Testis (tissue), 3 donors: ENCODE results near the gene TBX1. TPM values are rescaled to one million over a fixed set of nuclear protein-coding genes. Genes with fewer than 3 reads are reported as not detected.
"Not testable (repeated sequence)": the region's sequence is repeated elsewhere in the genome, so short reads cannot be mapped to it uniquely, and the experiment has no call there.

Source experiments
- DNase-seq: peaks from one replicate; pipeline ENCODE4 v3.0.0-alpha.2; 2019
- H3K27ac ChIP-seq, 2 donors: fragments of 200-600 bp; sonication (generic); one replicate each; pipeline ENCODE4 v1.5.1; 2019
- H3K27me3 ChIP-seq: fragments of 200-600 bp; sonication (generic); one replicate; pipeline ENCODE4 v1.5.1; 2019
- H3K36me3 ChIP-seq: fragments of 200-600 bp; sonication (generic); one replicate; pipeline ENCODE4 v1.5.1; 2017; ENCODE audit warnings: low read depth; ENCODE audit errors: missing control alignments
- H3K4me1 ChIP-seq: fragments of 200-600 bp; sonication (generic); one replicate; pipeline ENCODE4 v1.5.1; 2019
- H3K4me3 ChIP-seq, 2 donors: fragments of 200-600 bp; sonication (generic); one replicate each; pipeline ENCODE4 v1.5.1; 2017 to 2019
- H3K9me3 ChIP-seq: fragments of 200-600 bp; sonication (generic); one replicate; pipeline ENCODE4 v1.5.1; 2017
- POLR2A ChIP-seq: fragments of 450-650 bp; IDR thresholded peaks from one replicate; pipeline ENCODE4 v1.6.1; 2017; ENCODE audit warnings: antibody characterized with exemption, mild to moderate bottlenecking, moderate library complexity
- WGBS, 2 donors: methylation state at CpG; one replicate each; pipeline ENCODE4 v1.1.5; 2018; 5-methylcytosine and 5-hydroxymethylcytosine counted together
- intact Hi-C: fragments of 100-400 bp; cut with DNase I; formaldehyde crosslinking; loops from one replicate; pipeline ENCODE4 v1.15.1; 2023; ENCODE audit warnings: low total_unique reads
- polyA plus RNA-seq: library from polyadenylated mRNA; stranded (reverse); fragments of 350-450 nt; fragmentation: Illumina TruSeq; extraction: RNeasy Lipid Tissue Mini Kit (QIAGEN cat#74804); gene quantifications from one replicate; pipeline ENCODE4 v1.2.3, GENCODE V29; 2014; ENCODE audit warnings: low read depth, low replicate concordance; ENCODE audit not compliant: insufficient read depth
- total RNA-seq, 2 donors: library from RNA; depleted of rRNA; stranded (reverse); fragments of >200 nt; gene quantifications; one replicate each; pipeline ENCODE4 v1.2.3, GENCODE V29; 2016
- TF ChIP-seq, protein P1 (sequence below), 3 experiments: fragments of 450-650 bp in 2 of 3; fragments of 200-600 bp in 1 of 3; sonication (generic) in 1 of 3; IDR thresholded peaks; one replicate each; pipeline ENCODE4 v1.5.1; 2016 to 2019; ENCODE audit warnings: antibody characterized with exemption in 3 of 3, mild to moderate bottlenecking in 2 of 3, moderate library complexity in 1 of 3

The TBX1 gene
- total and polyA plus RNA-seq, 3 donors from 2014 or later: 18.1 to 43.4 (median 23.3) TPM

DNA sequence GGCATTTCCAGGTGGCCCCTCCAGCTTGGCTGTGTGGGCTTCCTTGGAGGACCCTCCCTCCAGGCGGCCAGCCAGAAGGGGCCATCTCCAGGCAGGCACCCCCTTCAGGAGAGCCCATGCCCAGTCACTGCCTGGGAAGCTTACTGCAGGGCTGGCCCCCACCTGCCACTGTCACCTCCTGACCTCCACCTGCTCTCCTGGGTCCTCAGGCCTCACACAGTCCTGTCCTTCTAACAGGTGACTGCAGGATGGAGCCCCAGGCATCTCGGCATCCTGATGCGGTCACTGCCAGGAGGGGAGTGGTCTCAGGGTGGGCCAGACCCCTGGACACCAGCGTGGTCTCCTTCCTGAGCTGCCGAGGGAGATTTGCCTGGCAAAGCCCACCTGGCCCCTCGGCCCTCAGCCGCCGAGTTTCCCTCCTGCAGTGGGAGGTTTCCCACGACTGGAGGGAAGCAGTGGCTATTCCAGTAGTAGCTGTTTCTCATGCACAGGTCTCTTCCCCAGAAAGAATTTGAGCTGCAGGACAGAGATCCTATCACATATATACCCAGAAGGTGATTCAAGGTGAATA lies 13.0 kb downstream of the TBX1 start:
- WGBS, 2 donors: 80 to 83% methylated on average over 5 to 9 of the region's 9 CpGs

DNA sequence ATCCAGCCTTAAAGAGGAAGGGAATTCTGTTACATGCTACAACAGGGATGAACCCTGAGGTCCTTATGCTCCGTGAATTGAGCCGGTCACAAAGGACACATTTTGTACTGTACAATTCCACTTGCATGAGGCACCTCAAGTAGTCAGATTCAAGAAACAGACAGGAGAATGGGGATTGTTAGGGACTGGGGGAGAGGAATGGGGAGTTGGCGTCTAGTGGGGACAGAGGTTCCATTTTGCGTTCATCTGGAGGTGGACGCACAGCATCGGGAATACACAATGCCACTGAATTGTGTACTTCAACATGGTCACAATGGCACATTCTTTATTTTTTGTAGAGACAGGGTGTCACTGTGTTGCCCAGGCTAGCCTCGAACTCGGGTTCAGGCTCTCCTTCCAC lies 14.1 kb downstream of the TBX1 start:
- 96 to 97% methylated on average over 8 of the region's 8 CpGs for WGBS, 2 donors
- TF ChIP-seq, protein P1, sequence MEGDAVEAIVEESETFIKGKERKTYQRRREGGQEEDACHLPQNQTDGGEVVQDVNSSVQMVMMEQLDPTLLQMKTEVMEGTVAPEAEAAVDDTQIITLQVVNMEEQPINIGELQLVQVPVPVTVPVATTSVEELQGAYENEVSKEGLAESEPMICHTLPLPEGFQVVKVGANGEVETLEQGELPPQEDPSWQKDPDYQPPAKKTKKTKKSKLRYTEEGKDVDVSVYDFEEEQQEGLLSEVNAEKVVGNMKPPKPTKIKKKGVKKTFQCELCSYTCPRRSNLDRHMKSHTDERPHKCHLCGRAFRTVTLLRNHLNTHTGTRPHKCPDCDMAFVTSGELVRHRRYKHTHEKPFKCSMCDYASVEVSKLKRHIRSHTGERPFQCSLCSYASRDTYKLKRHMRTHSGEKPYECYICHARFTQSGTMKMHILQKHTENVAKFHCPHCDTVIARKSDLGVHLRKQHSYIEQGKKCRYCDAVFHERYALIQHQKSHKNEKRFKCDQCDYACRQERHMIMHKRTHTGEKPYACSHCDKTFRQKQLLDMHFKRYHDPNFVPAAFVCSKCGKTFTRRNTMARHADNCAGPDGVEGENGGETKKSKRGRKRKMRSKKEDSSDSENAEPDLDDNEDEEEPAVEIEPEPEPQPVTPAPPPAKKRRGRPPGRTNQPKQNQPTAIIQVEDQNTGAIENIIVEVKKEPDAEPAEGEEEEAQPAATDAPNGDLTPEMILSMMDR (IDR thresholded peaks at IDR 0.05): no peak
- TF ChIP-seq POLR2A: no peak
- Histone ChIP-seq H3K9me3 (no peaks in the 10 kb centered on the region), H3K4me3 (no peak overlapping the region), H3K4me1 (no peaks in the 10 kb centered on the region), H3K36me3 (no peaks in the 10 kb centered on the region), H3K27ac (no peak overlapping the region), H3K27me3 (no peaks in the 10 kb centered on the region)
- intact Hi-C loops: no loop called here
- DNase-seq: no peak

More for the DNA sequence above, 13.0 kb downstream of the TBX1 start:
- H3K36me3 ChIP-seq: no peaks in the 10 kb centered on the region
- no peak overlapping the region for H3K4me3 ChIP-seq
- intact Hi-C loops: no loop called here
- TF ChIP-seq, protein P1 (IDR thresholded peaks at IDR 0.05): no peak
- TF ChIP-seq POLR2A: no peak
- H3K4me1 ChIP-seq: no peaks in the 10 kb centered on the region
- H3K9me3 ChIP-seq: no peaks in the 10 kb centered on the region
- DNase-seq: no peak
- H3K27me3 ChIP-seq: no peaks in the 10 kb centered on the region
- H3K27ac ChIP-seq: no peak overlapping the region

DNA sequence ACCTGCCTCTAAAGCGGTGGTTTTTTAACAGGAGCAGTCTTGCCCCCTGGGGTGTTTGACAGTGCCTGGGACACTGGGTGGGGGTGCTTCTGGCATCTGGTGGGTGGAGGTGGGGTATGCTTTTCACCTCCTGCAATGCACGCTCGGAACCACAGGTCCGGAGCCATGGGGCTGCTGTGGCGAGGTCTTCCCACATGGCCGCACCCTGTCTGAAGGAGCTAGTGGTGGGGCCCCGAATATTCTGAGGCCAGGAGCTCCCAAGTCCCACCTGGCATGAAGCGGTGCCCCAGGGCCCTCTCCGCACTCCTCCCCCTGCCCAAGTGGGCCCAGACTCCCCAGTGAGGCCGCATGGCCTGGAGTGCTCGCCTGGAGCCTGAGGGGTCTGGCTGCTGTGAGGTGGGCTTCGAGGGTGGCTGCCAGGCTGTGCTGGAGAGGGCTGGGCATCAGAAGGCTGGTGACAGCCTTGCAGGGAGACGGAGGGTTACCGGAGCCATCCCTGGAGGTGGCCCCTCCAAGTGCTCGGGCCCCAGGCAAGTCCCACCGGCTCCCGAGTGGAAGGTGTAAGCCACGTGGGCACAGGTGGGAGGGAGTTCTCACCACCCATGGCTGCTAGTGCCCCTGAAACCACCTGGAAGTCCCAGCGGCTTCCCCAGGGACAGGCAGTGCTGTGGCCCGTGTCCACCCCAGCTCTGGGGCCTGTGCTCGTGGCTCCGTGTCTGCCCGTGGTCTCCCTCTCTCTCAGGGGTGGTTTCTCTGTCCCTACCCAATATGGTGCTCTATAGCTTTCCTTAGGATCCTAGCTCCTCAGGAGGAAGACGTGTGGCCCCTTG lies 15.1 kb downstream of the TBX1 start:
- intact Hi-C loops: no loop called here
- 83 to 93% methylated on average over 9 to 22 of the region's 24 CpGs for WGBS, 2 donors
- Histone ChIP-seq H3K27ac (no peak overlapping the region), H3K27me3 (no peaks in the 10 kb centered on the region), H3K36me3 (no peaks in the 10 kb centered on the region), H3K4me3 (no peak overlapping the region), H3K4me1 (no peaks in the 10 kb centered on the region), H3K9me3 (no peaks in the 10 kb centered on the region)
- no peak for DNase-seq
- TF ChIP-seq, protein P1 (IDR thresholded peaks at IDR 0.05): no peak
- TF ChIP-seq POLR2A: no peak

DNA sequence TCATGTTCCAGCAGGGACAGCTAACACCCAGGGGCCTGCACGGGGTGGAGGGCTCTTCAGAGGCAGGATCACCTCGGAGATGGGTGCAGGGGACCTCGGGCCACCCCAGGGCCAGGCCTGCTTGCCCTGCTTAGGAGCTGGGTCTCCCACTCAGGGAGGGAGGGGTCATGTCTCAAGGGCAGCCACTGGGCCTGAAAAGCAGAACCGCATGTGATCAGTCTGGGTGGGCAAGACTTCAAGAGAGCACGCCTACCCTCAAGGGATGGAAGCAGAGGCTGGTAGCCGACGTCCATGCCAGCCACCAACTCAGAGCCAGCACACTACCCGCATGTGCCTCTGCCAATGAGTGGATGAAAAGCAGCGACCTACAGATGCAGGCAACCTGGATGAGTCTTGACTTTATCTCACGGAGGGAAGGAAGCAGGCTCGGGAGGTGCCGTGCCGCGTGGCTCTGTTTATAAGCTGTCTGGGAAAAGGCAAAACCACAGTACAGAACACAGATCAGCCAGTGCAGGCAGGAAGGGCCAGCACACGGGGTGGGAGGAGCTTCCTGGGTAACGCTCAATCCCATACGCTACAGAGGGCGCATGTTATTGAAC lies 16.0 kb downstream of the TBX1 start:
- H3K36me3 ChIP-seq: no peaks in the 10 kb centered on the region
- intact Hi-C loops: no loop called here
- H3K27me3 ChIP-seq: no peaks in the 10 kb centered on the region
- no peak overlapping the region for H3K27ac ChIP-seq
- no peaks in the 10 kb centered on the region for H3K9me3 ChIP-seq
- DNase-seq: no peak
- no peaks in the 10 kb centered on the region for H3K4me1 ChIP-seq
- 55 to 57% methylated on average over 17 of the region's 18 CpGs for WGBS, 2 donors
- TF ChIP-seq, protein P1 (IDR thresholded peaks at IDR 0.05): no peak
- TF ChIP-seq POLR2A: no peak
- H3K4me3 ChIP-seq: no peak overlapping the region

DNA sequence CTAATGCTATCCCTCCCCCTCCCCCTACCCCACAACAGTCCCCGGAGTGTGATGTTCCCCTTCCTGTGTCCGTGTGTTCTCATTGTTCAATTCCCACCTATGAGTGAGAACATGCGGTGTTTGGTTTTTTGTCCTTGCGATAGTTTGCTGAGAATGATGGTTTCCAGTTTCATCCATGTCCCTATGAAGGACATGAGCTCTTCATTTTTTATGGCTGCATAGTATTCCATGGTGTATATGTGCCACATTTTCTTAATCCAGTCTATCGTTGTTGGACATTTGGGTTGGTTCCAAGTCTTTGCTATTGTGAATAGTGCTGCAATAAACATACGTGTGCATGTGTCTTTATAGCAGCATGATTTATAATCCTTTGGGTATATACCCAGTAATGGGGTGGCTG lies 16.6 kb downstream of the TBX1 start:
- H3K9me3 ChIP-seq, H3K27ac ChIP-seq, intact Hi-C loops, DNase-seq, H3K36me3 ChIP-seq, H3K27me3 ChIP-seq, H3K4me1 ChIP-seq, H3K4me3 ChIP-seq: not testable (repeated sequence)
- 82 to 93% methylated on average over 6 of the region's 6 CpGs for WGBS, 2 donors
